PC-9 (cell line): ENCODE data around the gene FGF14. TPM values are rescaled to one million over a fixed set of nuclear protein-coding genes. Genes with fewer than 3 reads are reported as not detected.

Source experiments
- BruUV-seq: library from RNA; stranded (reverse); fragments of 400-500 nt; replicated peaks from 2 replicates; lab custom pipeline; 2021; lab: Mats Ljungman, UMichigan
- CTCF ChIA-PET: fragments of 300-600 bp; sonication (Branson Sonifier 250); formaldehyde crosslinking; loops from one replicate; lab custom pipeline; 2022; ENCODE audit warnings: antibody characterized with exemption; lab: Charles Lee
- POLR2A ChIA-PET: fragments of 300-600 bp; sonication (Branson Sonifier 250); formaldehyde crosslinking; loops from one replicate; lab custom pipeline; 2022; ENCODE audit warnings: antibody characterized with exemption; ENCODE audit not compliant: unreplicated experiment; lab: Charles Lee
- DNase-seq, 2 experiments: peaks; one replicate each; pipeline versions ENCODE4 v3.0.0 to v3.0.0-alpha.2; 2015 to 2022; ENCODE audit warnings: mixed read lengths in 1 of 2
- H2AFZ ChIP-seq: fragments of 200-600 bp; sonication (generic); 2 replicates; pipeline ENCODE4 v1.8.1; 2017; ENCODE audit warnings: antibody characterized with exemption
- H3F3A ChIP-seq: fragments of 200-600 bp; sonication (generic); 2 replicates; pipeline ENCODE4 v1.8.1; 2017; ENCODE audit warnings: antibody characterized with exemption, mild to moderate bottlenecking, low read depth; ENCODE audit not compliant: insufficient read depth
- H3K27ac ChIP-seq: fragments of 200-600 bp; sonication (generic); 2 replicates; pipeline ENCODE4 v1.6.1; 2016; ENCODE audit warnings: mixed run types
- H3K27me3 ChIP-seq: fragments of 200-600 bp; sonication (generic); 2 replicates; pipeline ENCODE4 v1.6.1; 2016; ENCODE audit warnings: low read depth, mixed run types; ENCODE audit not compliant: insufficient read depth
- H3K36me3 ChIP-seq: fragments of 200-600 bp; sonication (generic); 2 replicates; pipeline ENCODE4 v1.6.1; 2016; ENCODE audit warnings: low read depth, mixed run types
- H3K4me1 ChIP-seq: fragments of 200-600 bp; sonication (generic); replicated peaks from 2 replicates; pipeline ENCODE4 v1.6.1; 2016; ENCODE audit warnings: mixed run types; ENCODE audit not compliant: insufficient read depth
- H3K4me2 ChIP-seq: fragments of 200-600 bp; sonication (generic); 2 replicates; pipeline ENCODE4 v1.6.1; 2017; ENCODE audit warnings: mixed run types
- H3K4me3 ChIP-seq: fragments of 200-600 bp; sonication (generic); 2 replicates; pipeline ENCODE4 v1.6.1; 2016; ENCODE audit warnings: mixed run types
- H3K79me2 ChIP-seq: fragments of 200-600 bp; sonication (generic); 2 replicates; pipeline ENCODE4 v1.6.1; 2017; ENCODE audit warnings: low read depth, mixed run types
- H3K9me2 ChIP-seq: fragments of 200-600 bp; sonication (generic); 2 replicates; pipeline ENCODE4 v1.8.1; 2017; ENCODE audit warnings: mild to moderate bottlenecking; ENCODE audit not compliant: insufficient read depth
- H3K9me3 ChIP-seq: fragments of 200-600 bp; sonication (generic); 2 replicates; pipeline ENCODE4 v1.8.1; 2016; ENCODE audit warnings: low read depth; ENCODE audit not compliant: insufficient read depth
- H4K20me1 ChIP-seq: fragments of 200-600 bp; sonication (generic); 2 replicates; pipeline ENCODE4 v1.8.1; 2017; ENCODE audit not compliant: insufficient read depth
- CTCF ChIP-seq: fragments of 200-600 bp; sonication (generic); conservative IDR thresholded peaks from 2 replicates; pipeline ENCODE4 v1.6.1; 2017; ENCODE audit warnings: mixed run types, antibody characterized with exemption, mild to moderate bottlenecking, moderate library complexity
- EZH2 ChIP-seq: fragments of 200-600 bp; sonication (generic); IDR thresholded peaks from 2 replicates; pipeline ENCODE4 v1.8.0; 2017; ENCODE audit warnings: antibody characterized with exemption, low read depth
- intact Hi-C: fragments of 100-400 bp; cut with micrococcal nuclease; formaldehyde crosslinking; loops from one replicate; pipeline ENCODE4 v1.10.0; 2022; ENCODE audit not compliant: unreplicated experiment
- total RNA-seq: library from RNA; stranded (reverse); gene quantifications from 2 replicates; pipeline ENCODE4 v1.2.3, GENCODE V29; 2021

The FGF14 gene
- total RNA-seq, 1 experiment from 2014 or later: not detected

- H2AFZ ChIP-seq: no peak overlapping the region
- DNase-seq: no peak
- H3K4me3 ChIP-seq: no peak overlapping the region
- ChIA-PET CTCF (no interaction called here), POLR2A (no interaction called here)
- TF ChIP-seq EZH2 (no peak), CTCF (no peak)
- no peaks in the 10 kb centered on the region for H3K4me1 ChIP-seq
- no peaks in the 10 kb centered on the region for H3K79me2 ChIP-seq
- H3K27ac ChIP-seq: no peak overlapping the region
- H3K4me2 ChIP-seq: no peak overlapping the region
- H3K27me3 ChIP-seq: no peaks in the 10 kb centered on the region
- H3K9me2 ChIP-seq: no peaks in the 10 kb centered on the region
- H3F3A ChIP-seq: no peaks in the 10 kb centered on the region
- intact Hi-C loops: no loop called here
- H4K20me1 ChIP-seq: no peaks in the 10 kb centered on the region
- no peaks in the 10 kb centered on the region for H3K36me3 ChIP-seq
- H3K9me3 ChIP-seq: no peaks in the 10 kb centered on the region
- BruUV-seq: no TSS peak
Measured at GRCh38 chr13:101739382-101740178, 662.3 kb downstream of the FGF14 start.

GRCh38 chr13:101738336-101738735 lies 663.5 kb downstream of the FGF14 start:
- no TSS peak for BruUV-seq
- H3K27me3 ChIP-seq: no peaks in the 10 kb centered on the region
- no peaks in the 10 kb centered on the region for H3K4me1 ChIP-seq
- DNase-seq: no peak
- H3K9me2 ChIP-seq: no peaks in the 10 kb centered on the region
- ChIA-PET POLR2A (no interaction called here), CTCF (no interaction called here)
- H4K20me1 ChIP-seq: no peaks in the 10 kb centered on the region
- H3F3A ChIP-seq: no peaks in the 10 kb centered on the region
- H3K79me2 ChIP-seq: no peaks in the 10 kb centered on the region
- H3K36me3 ChIP-seq: no peaks in the 10 kb centered on the region
- intact Hi-C loops: no loop called here
- H3K27ac ChIP-seq: no peak overlapping the region
- no peak overlapping the region for H3K4me3 ChIP-seq
- TF ChIP-seq CTCF: no peak
- TF ChIP-seq EZH2: no peak
- no peak overlapping the region for H3K4me2 ChIP-seq
- H2AFZ ChIP-seq: no peak overlapping the region
- no peaks in the 10 kb centered on the region for H3K9me3 ChIP-seq

- no peak overlapping the region for H3K4me2 ChIP-seq
- DNase-seq: peak in 1 of 2 experiments; percentile 68
Measured at GRCh38 chr13:101736566-101736965, 665.3 kb downstream of the FGF14 start.

More at GRCh38 chr13:101736566-101736965, 665.3 kb downstream of the FGF14 start:
- BruUV-seq: no TSS peak
- ChIA-PET POLR2A (no interaction called here), CTCF (no interaction called here)
- Histone ChIP-seq H2AFZ (no peak overlapping the region), H3K79me2 (no peaks in the 10 kb centered on the region), H3K27ac (no peak overlapping the region), H3K9me3 (no peaks in the 10 kb centered on the region), H3K4me1 (no peaks in the 10 kb centered on the region), H3F3A (0 out of 2 replicates have a peak, but pooled peaks cover 4% of the 10 kb centered on the region), H3K36me3 (no peaks in the 10 kb centered on the region), H4K20me1 (no peaks in the 10 kb centered on the region), H3K4me3 (no peak overlapping the region), H3K27me3 (no peaks in the 10 kb centered on the region), H3K9me2 (no peaks in the 10 kb centered on the region)
- intact Hi-C loops: no loop called here
- no peak for TF ChIP-seq CTCF
- no peak for TF ChIP-seq EZH2
